NCI-H460 (cell line): ENCODE results near the gene NABP1. TPM values are rescaled to one million over a fixed set of nuclear protein-coding genes. Genes with fewer than 3 reads are reported as not detected.

Source experiments
- DNase-seq: peaks from one replicate; pipeline ENCODE4 v3.0.0-alpha.2; 2016; ENCODE audit warnings: low read depth; ENCODE audit errors: extremely low read depth
- total RNA-seq: library from RNA; depleted of rRNA; stranded (reverse); fragments of >200 nt; shearing (Covaris generic); gene quantifications from 2 replicates; pipeline ENCODE4 v1.2.3, GENCODE V29; 2014

The NABP1 gene
- total RNA-seq, 1 experiment from 2014 or later = 44.4 TPM

DNA sequence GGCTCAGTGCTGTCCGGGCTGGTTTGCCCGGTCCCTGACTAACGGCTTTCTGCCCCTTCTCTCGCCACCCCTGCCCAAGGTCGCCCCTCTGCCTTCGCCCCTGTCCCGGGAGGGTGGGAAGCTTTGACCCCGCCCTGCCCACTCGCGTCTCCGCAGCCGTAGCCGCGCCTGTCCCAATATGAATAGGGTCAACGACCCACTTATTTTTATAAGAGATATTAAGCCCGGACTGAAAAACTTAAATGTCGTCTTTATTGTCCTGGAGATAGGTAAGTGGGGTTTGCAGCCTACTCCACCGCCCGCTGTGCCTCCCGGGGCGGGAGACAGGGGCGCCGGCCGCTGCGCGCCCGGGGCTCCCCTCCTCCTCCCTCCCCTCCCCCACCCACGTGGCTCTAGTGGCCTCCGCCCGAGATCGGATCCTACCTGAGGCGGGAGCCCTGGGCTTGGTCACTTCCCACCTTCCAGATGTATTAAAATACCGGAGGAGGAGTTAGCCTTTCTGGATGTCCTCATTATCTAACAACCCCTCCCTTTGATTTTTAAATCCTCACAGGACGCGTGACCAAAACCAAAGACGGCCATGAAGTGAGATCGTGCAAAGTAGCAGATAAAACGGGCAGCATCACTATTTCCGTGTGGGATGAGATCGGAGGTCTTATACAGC, 633 bp downstream of the NABP1 start:
- peak; percentile 54 for DNase-seq

DNA sequence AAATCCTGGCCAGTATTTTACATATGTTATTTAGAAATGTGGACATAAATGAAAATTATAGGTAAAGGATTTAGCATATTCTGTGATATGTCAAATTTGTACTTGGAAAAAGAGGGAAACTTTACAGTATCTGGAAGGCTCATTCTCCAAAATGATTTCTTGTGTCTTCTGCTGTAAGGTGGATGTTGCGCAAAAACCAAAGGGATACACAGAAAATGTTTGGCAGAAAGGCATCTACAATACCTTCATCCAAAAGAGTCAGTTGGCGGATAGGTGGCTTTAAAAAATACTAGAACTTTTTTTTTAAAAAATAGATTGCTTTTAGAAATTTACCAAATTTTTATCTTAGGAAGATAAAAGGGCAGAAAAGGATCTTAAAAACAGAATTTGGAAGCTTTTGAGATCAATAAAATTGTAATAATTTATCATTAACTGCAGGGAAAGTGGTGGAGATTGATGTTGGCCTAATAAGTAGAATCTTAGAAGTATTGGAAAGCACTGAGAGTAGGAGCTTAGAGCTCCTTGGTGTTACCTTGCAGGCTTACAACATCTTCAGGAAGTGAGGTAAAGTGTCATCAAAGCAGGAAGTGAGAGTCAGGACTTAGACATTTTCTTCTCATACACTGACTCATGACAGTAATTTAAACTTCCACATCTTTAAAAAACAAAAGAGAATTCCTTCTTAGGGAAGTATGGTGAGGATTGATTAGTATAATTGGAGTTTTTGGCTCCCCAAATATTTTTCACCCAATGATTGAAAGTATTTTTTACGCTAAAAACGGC, 2.1 kb downstream of the NABP1 start:
- peak; percentile 78 for DNase-seq

DNA sequence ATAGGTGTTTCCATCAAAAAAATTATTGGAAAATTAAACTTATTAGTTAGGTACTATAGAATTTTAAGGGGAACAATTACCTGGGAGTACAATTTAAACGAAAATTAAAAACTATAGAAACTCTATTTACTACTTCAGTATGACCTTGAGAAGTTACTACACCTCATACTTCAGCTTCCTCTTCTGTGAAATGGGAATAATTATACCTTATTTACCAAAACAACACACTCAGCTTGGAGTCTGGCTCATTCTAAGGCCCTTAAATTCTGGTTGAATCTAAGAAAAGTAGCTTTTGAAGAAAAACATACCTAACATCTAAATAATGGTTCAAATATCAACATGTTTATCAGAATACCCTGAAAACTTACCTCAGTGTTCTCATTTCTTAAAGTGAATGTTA, 2.7 kb downstream of the NABP1 start:
- DNase-seq = no peak

DNA sequence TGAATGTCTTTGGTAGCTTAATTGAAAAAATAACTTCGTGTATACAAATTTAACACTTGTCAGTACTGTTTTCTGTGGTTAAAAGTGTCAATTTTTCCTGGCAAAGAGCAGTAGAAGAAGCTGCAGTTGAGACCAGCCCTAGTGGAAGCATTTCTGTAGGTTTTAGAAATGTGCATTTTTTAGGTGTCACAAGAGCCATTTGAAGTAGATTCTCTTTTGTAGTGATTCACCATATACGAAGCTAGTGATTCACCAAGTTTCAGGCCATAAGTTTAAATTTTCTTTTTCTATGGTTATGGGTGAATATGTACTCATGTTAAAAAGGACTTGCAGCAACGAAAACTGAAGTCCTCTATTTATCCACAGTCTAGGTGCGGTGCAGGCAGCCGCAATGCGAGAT, 4.2 kb downstream of the NABP1 start:
- no peak for DNase-seq

DNA sequence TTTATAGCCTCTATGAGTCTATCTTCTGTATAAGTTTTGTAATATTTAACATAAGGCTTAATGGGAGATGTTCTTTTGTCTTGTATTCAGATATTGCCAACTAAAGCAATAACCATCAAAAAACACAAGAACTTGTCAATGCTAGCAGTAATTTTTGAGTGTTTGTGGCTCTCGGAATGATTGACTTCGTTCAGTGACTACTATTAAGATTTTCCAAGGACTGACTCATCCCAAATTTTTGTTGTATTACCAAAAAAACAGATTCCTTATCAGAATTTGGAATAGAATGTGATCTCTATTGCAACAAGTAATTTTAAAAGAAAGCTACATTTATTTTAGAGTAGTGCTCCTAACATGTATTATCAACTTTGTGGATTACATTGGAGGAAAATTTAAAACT, 8.1 kb downstream of the NABP1 start:
- DNase-seq = no peak

DNA sequence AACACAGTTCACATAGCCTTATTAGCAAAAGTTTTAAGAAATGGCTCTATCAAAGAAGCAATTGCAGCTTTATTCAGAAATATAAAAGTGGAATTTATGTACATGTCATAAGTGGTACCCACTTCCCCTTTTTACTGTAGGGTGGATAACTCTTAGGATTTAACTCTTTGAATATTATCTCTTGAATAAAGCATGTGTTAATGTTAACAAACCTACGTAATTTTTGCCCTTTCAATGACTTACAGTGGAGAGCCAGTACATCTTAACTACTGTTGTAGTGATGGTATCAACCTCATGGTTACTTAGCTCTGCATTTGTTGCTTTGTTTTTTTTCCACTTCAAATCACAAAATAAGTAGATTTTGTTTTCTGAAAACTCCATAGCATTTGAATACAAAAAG, 8.8 kb downstream of the NABP1 start:
- DNase-seq = no peak

DNA sequence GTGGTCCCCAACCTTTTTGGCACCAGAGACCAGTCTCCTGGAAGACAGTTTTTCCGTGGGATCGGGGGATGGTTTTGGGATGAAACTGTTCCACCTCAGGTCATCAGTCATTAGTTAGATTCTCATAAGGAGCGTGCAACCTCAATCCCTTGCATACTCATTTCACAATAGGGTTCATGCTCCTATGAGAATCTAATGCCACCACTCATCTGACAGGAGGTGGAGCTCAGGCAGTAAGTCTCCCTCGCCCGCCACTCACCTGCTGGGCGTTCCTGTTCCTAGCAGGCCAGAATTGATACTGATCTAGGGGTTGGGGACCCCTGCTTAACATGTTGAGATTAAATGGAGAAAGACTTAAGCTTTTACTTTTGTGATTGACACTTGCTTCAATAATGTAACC, 9.9 kb downstream of the NABP1 start:
- DNase-seq = no peak

DNA sequence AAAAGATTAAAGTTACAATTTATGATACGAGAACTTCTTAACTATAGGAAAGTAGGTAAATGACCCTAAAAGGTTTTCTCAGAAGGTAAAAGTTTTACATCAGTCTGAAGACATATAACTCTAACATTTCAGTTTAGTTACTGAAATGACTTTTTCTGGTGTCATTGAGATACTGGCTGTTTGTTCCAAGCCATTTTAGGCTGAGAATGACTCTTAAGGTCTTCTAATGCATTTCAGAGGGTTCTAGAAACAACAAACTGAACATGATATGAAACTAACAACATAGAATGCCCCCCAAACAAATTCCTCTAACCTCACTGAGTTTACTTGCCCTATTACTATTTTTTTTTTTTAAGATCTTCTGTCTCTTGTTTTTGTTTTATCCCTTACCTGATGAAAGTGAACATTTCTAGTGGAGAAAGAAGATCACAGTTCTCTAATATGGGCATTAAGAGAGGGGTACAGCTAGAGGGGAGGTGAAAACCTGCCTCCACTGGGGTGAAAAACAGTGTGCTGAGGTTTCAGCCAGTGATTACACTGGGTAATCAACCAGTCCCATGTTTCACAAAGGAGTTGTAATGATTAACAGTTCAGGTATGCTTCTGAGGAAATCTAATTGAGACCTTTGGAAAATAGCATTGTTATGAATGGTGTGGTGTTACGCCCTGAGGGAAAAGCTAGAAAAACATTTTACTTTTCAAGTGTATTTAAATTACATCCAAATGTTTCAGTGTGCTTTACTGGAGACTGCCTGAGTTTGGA, 11.2 kb downstream of the NABP1 start:
- peak; percentile 40 for DNase-seq

DNA sequence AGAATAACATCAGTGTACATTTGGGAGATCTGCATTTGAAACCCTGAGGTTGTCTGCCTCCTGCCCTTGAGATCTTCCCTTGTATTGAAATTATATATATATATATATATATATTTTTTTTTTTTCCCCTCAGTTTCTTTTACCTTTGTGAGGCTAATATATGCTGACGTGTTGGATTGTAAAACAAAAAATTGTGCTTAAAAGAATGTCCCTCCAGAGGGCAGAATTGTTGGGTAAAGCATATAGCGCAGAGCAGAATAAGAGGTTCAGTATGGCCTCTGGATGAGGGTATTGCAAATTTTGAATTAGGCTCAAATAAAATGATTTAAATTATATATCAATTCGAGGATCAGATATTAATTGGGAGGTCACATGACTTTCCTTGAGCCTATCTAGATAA, 12.4 kb downstream of the NABP1 start:
- no peak for DNase-seq

DNA sequence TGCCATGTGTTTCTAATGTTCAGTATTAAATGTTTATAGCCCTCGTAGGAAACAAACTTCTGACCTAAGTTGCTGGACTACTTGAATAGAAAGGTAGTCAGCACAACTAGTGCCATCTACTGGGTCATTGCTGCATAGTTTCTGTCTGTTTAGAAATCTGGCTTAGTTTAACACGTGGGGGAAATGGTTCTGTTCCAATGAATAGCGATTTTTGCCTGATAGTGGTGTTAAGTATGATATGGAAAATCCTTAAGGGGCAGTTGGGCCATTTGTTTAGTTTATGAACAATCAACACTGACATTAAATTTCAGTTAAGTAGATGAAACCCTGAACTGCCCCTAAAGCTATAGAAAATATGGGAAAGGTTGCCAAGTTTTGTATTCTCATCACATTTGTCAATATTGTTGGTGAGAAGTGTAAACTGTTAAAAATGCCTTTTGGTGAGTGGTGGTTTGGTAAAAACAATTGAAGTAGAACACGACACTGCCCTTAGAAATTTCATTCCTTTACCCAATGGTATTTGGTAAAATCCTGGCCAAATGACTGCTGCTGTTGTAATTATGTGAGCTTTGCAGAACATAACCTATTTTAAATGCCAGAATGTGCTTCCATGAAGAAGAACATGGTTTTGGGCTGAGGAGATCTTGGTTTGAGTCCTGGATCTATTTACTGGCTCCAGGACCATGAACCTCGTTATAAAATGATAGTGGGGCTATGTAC, 13.2 kb downstream of the NABP1 start:
- peak; percentile 71 for DNase-seq

DNA sequence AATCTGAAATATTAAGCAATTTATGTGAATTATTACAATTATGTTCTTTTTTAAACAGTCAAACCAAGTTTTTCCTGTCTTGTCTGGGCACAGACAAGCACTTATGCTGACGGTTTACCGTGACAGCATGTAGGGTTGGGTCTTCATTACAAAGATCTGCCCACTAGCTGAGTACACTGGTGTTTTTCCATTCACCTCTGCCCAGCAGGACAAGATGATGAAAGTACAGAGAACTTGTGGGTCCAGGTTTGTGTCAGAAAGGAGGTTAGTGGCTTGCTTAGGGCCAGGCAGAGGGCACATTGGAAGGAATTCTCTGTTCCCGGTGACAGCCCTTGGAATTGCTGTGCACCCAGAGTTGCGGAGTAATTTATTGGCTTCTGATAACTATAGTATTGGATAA, 14.0 kb downstream of the NABP1 start:
- no peak for DNase-seq

DNA sequence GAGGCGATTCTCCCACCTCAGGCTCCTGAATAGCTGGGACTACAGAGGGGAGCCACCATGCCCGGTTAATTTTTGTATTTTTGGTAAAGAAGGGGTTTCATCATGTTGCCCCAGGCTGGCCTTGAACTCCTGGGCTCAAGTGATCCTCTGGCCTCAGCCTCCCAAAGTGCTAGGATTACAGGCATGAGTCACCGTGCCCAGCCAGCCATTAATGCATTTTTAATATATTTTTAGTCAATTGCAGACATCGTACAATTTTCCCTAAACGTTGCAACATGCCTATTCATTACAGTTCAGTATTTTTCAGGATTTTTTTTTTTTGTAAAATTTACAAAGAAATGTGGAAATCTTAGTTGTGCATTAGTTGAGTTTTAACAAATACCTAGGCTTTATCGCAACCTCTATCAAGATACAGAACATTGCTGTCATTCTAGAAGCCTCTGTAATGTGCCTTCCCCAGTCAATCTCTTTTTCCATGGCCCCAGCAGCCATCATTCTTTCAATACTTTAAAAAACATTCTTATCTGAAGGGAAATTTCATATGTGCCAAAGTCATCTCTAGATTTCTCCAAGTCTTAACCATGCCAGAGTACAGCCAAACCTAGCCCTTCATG, 14.7 kb downstream of the NABP1 start:
- DNase-seq = no peak

DNA sequence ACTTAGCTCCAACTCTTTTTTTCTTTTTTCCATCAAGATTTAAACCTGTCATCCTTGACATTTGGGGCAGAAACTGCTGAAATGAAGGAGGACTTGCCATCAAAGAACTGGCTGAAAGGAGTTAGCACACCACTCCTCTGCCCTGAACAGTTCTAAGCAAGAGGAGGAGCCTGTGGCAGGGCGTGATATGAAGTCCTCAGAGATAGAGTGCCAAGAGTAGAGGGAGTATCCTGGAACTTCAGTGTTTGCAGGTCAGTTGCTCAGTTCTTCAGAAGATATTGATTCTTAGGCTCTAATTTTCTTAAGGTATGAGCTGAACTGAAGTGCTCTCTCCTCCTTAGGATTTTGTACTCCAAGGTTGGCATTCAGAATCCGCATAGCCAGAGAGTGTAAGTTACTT, 15.2 kb downstream of the NABP1 start:
- no peak for DNase-seq

DNA sequence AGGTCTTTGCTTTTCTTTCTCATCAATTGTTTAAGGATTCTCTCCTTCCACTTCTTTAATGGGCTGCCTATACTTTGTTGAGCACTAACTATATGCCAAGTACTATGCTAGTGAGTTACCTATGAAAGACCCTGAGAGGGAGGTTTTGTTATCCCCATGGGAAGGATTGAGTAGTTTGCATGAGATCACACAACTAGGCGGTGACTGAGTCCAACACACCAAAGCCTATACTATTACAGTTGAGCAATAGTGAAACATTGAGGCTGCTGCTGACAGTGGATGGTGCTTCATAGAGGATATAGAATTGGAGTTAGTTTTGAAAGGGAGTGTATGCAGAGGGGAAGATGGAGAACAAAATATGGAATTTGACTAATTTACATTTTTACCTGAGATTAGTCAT, 15.8 kb downstream of the NABP1 start:
- no peak for DNase-seq

DNA sequence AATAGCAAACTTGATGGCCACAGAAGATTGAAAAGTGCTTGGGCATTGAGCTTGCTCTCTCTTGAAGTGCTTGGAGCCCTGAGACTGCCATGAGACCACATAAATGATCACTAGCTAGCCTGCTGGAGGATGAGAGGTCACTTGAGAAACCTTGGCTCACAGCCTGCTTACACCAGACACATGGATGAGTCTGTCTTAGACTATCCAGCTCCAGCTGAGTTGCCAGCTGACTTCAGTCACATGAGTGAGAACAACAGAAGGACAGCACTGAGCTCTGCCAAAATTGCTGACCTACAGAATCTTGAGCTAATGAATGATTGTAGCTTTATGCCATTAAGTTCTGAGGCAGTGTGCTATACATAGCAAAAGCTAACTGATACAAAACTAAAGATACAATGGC, 18.1 kb downstream of the NABP1 start:
- no peak for DNase-seq

DNA sequence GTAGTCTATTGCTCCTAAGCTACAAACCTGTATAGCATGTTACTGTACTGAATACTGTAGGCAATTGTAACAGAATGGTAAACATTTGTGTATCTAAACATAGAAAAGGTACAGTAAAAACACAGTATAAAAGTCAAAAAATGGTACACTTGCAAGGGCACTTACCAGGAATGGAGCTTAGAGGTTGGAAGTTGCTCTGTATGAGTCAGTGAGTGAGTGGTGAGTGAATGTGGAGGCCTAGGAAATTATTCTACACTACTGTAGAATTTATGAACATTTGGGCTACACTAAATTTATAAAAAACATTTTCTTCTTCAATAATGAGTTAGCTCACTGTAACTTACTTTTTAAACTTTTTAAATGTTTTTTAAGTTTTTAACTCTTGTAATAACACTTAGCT, 19.0 kb downstream of the NABP1 start:
- DNase-seq = no peak

DNA sequence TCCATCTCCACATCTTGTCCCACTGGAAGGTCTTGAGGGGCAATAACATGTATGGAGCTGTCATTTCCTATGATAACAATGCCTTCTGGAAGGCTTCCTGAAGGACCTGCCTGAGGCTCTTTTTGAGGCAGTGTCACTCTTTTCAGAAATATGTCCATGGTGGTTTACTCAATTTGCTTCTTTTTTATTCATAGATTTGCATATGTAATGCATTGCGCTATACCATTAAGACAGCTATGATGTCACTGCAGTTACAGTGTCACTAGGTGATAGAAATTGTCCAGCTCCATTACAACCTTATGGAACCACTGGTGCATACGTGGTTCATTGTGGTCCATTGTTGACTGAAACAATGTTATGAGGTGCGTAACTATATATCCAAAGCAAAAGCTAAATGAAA, 19.9 kb downstream of the NABP1 start:
- DNase-seq = no peak

DNA sequence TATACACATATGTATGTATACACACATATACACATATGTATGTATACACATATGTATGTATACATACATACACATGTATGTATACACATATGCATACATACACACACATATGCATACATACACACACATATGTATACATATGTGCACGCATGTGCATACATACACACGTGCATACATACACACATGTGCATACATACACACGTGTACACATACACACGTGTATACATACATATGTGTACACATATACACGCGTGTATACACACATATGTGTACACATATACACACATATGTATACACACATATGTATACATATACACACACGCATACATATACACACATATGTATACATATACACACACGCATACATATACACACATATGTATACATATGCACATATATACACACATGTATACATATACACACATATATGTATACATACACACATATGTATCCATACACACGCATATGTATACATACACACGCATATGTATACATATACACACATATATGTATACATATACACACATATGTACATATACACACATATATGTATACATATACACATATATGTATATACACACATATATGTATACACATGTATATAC, 21.5 kb downstream of the NABP1 start:
- no peak for DNase-seq

DNA sequence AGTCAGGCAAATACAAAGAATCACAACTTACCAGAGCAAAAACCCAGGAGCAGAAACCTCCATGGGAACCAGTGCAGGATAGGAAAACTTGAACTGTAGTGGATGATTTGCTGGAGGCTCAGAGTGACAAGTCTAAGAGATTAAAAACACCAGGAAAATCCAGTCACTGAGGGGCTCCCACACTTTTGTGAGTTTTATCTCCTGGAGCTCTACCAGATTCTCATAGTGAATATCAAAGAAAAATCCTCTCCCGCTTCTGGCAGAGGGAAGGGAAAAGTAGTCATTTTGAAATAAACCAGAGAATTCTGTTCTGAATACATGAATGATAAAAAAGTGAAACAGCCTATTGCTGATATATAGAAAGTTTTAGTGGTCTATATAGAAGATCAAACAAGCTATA, 23.1 kb downstream of the NABP1 start:
- no peak for DNase-seq

DNA sequence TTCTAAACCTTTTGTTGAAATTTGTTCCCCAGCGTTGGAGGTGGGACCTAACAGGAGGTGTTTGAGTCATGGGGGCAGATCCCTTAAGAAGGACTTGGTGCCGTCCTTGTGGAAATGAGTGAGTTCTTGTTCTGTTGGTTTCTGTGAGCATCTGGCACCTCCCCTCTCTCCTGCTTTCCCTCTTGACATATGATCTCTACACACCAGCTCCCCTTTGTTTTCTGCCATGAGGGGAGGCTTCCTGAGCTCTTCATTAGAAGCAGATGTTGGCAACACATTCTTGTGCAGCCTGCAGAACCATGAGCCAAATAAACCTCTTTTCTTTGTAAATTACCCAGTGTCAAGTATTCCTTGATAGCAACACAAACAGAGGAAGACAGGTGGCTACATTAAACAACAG, 23.8 kb downstream of the NABP1 start:
- no peak for DNase-seq
